DND-41 (cell line): ENCODE results near the gene ZFHX3.

Source experiments
- ATAC-seq: fragments of 200-7000 bp; cut with Tn5 transposase; 3 replicates; pipeline ENCODE4 v1.9.1; 2021; ENCODE audit warnings: low read depth; ENCODE audit not compliant: insufficient read depth
- DNase-seq: peaks from one replicate; pipeline ENCODE4 v3.0.0-alpha.2; 2020
- H2AFZ ChIP-seq: 2 replicates; pipeline ENCODE4 v1.6.0; 2012; ENCODE audit warnings: low read depth, low read length
- H3K27ac ChIP-seq: 2 replicates; pipeline ENCODE4 v1.5.1; 2012; ENCODE audit warnings: low read length, inconsistent platforms
- H3K27me3 ChIP-seq: fragments of 200-600 bp; sonication (generic); 2 replicates; pipeline ENCODE4 v1.6.0; 2012; ENCODE audit warnings: low read length, mild to moderate bottlenecking, inconsistent platforms; ENCODE audit not compliant: insufficient read depth, poor library complexity
- H3K36me3 ChIP-seq: 2 replicates; pipeline ENCODE4 v1.5.1; 2012; ENCODE audit warnings: low read length, inconsistent platforms; ENCODE audit not compliant: insufficient read depth
- H3K4me1 ChIP-seq: 2 replicates; pipeline ENCODE4 v1.5.1; 2012; ENCODE audit warnings: mild to moderate bottlenecking, low read length; ENCODE audit not compliant: insufficient read depth
- H3K4me2 ChIP-seq: 2 replicates; pipeline ENCODE4 v1.6.0; 2012; ENCODE audit warnings: mild to moderate bottlenecking, moderate library complexity, low read length, inconsistent platforms; ENCODE audit not compliant: insufficient read depth
- H3K4me3 ChIP-seq, 2 experiments: fragments of 200-600 bp in 1 of 2; shearing (Covaris generic) in 1 of 2; 2 replicates each; pipeline ENCODE4 v1.5.1; 2012 to 2016; ENCODE audit warnings: inconsistent platforms in 2 of 2, low read length in 2 of 2, mild to moderate bottlenecking in 2 of 2, low read depth in 1 of 2, moderate library complexity in 1 of 2
- H3K79me2 ChIP-seq: 2 replicates; pipeline ENCODE4 v1.6.0; 2012; ENCODE audit warnings: low read length, inconsistent platforms; ENCODE audit not compliant: insufficient read depth
- H3K9ac ChIP-seq: 2 replicates; pipeline ENCODE4 v1.6.0; 2012; ENCODE audit warnings: low read depth, mild to moderate bottlenecking, inconsistent platforms, low read length, moderate library complexity
- H3K9me3 ChIP-seq: 2 replicates; pipeline ENCODE4 v1.5.1; 2012; ENCODE audit warnings: low read length, moderate library complexity, mild to moderate bottlenecking, inconsistent platforms; ENCODE audit not compliant: insufficient read depth, severe bottlenecking
- H4K20me1 ChIP-seq: 2 replicates; pipeline ENCODE4 v1.6.0; 2012; ENCODE audit warnings: low read length; ENCODE audit not compliant: insufficient read depth
- EZH2 ChIP-seq: IDR thresholded peaks from 3 replicates; pipeline ENCODE4 v1.6.1; 2012; ENCODE audit warnings: borderline replicate concordance, low read depth, mild to moderate bottlenecking, moderate library complexity, low read length, inconsistent platforms; ENCODE audit not compliant: severe bottlenecking
- TF ChIP-seq, protein P1 (sequence below): IDR thresholded peaks from 2 replicates; pipeline ENCODE4 v1.5.1; 2012; ENCODE audit warnings: borderline replicate concordance, low read length, moderate library complexity, mild to moderate bottlenecking; ENCODE audit not compliant: poor library complexity, severe bottlenecking; ENCODE audit errors: extremely low read depth

Gene ZFHX3

DNA sequence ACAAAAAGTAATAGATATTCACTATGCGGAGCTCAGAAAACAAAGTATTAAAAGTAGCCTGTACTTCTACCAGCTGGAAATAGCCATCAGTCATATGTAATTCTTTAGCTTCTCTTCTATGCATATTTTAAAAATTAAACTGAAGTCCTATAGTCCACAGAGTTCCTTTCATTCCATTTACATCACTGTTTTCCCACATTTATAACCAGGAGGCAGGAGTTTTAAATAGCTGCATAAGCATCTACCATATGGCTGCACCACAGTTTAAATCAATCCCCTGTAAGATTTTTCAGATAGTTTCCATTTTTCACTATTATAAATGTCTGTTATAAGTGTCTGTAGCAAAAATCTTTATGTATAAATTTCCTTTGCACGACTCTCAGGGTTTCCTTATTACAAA is 45.1 kb downstream of the ZFHX3 start:
- H3K4me3 ChIP-seq, result no peak overlapping the region
- no peak overlapping the region for H3K27ac ChIP-seq
- TF ChIP-seq, protein P1, sequence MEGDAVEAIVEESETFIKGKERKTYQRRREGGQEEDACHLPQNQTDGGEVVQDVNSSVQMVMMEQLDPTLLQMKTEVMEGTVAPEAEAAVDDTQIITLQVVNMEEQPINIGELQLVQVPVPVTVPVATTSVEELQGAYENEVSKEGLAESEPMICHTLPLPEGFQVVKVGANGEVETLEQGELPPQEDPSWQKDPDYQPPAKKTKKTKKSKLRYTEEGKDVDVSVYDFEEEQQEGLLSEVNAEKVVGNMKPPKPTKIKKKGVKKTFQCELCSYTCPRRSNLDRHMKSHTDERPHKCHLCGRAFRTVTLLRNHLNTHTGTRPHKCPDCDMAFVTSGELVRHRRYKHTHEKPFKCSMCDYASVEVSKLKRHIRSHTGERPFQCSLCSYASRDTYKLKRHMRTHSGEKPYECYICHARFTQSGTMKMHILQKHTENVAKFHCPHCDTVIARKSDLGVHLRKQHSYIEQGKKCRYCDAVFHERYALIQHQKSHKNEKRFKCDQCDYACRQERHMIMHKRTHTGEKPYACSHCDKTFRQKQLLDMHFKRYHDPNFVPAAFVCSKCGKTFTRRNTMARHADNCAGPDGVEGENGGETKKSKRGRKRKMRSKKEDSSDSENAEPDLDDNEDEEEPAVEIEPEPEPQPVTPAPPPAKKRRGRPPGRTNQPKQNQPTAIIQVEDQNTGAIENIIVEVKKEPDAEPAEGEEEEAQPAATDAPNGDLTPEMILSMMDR, result no peak
- TF ChIP-seq EZH2, result no peak
- peaks cover 7% of the 10 kb centered on the region for H3K9me3 ChIP-seq
- no peak overlapping the region for H3K4me2 ChIP-seq
- 0 out of 2 replicates have a peak, but pooled peaks cover 6% of the 10 kb centered on the region for H4K20me1 ChIP-seq
- H3K9ac ChIP-seq, result no peak overlapping the region
- H2AFZ ChIP-seq, result no peak overlapping the region
- no peaks in the 10 kb centered on the region for H3K27me3 ChIP-seq
- ATAC-seq, result no peak
- H3K79me2 ChIP-seq, result no peaks in the 10 kb centered on the region
- H3K36me3 ChIP-seq, result no peaks in the 10 kb centered on the region
- no peak for DNase-seq
- no peaks in the 10 kb centered on the region for H3K4me1 ChIP-seq

DNA sequence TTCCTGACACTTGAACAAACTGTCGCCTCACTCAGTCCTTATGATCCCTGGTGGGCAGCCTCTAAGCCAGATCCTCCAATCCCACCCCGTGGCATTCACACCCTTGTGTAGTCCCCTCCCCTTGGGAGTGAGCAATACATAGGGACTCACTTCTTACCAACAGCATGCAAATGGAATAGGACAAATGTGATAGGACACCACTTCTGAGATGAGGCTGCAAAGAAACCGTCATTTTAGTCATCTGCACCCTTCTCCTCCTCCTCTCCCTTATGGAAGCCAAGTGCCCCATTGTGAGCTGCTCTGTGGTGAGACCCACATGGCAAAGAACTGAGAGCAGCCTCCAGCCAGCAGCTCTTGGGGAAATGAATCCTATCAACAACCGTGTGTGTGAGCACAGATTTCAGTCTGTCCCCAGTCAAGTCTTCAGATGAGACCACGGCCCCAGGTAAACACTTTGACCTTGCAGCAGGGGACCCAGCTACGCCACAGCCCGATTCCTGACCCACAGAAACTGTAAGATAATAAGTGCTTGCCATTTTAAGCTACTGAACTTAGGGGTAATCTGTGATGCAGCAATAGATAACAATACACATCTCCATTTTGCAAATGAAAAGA is 46.9 kb downstream of the ZFHX3 start:
- TF ChIP-seq, protein P1, result no peak
- no peak for TF ChIP-seq EZH2
- ATAC-seq (no peak), DNase-seq (no peak)
- Histone ChIP-seq H3K4me1 (no peaks in the 10 kb centered on the region), H2AFZ (no peak overlapping the region), H3K27ac (no peak overlapping the region), H3K36me3 (no peaks in the 10 kb centered on the region), H3K4me3 (no peak overlapping the region), H3K27me3 (no peaks in the 10 kb centered on the region), H3K9ac (no peak overlapping the region), H4K20me1 (peaks cover 6% of the 10 kb centered on the region; the same call in 1 of the 2 replicates), H3K79me2 (no peaks in the 10 kb centered on the region), H3K9me3 (peaks cover 7% of the 10 kb centered on the region), H3K4me2 (no peak overlapping the region)

DNA sequence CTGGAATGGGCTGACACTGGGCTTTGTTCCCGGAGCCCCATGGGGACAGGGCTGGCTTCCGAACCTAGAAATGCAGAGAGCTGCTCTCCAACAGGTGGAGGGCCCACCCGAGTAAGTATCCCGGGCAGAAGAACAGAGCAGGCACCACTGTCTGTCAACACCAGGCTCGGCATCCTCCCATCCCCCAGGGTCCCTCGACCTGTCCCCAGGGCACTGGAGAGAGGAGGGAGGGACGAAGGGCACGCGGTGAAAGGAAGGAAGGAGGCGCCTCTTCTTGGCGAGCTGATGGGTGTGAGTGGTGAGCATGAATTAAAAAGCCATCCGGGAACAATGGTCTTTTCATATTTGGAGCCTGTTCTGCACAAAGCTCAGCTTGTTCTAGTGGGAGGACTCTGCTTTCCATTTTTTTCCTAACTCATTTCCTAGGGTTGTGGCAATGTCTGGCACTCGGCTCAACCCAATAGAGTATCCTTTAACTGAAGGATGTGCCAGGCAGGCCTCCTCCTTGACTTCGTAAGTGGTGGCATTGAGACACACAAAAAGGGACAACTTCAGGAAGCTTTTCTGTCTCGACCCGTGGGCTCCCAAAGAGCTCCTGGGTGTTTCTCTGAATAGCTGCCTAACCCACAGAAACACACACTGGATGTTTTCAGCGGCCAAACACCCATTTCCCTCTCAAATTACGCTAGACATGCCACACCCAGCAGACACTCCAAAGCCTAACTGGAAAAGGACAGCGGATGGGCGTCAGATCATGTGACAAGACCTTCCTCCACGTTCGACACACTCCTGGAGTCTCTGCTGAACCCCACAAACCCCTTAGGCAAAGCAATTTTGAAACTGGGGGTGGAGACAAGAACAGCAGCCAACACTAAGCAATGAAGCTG is 47.7 kb downstream of the ZFHX3 start:
- no peak overlapping the region for H3K27ac ChIP-seq
- H3K9me3 ChIP-seq, result peaks cover 7% of the 10 kb centered on the region
- H3K36me3 ChIP-seq, result no peaks in the 10 kb centered on the region
- H3K79me2 ChIP-seq, result no peaks in the 10 kb centered on the region
- no peak overlapping the region for H3K9ac ChIP-seq
- no peak for DNase-seq
- H4K20me1 ChIP-seq, result peaks cover 6% of the 10 kb centered on the region; the same call in 1 of the 2 replicates
- TF ChIP-seq, protein P1, result no peak
- TF ChIP-seq EZH2, result no peak
- no peaks in the 10 kb centered on the region for H3K4me1 ChIP-seq
- H3K4me2 ChIP-seq, result no peak overlapping the region
- no peak overlapping the region for H2AFZ ChIP-seq
- no peak overlapping the region for H3K4me3 ChIP-seq
- no peak for ATAC-seq
- H3K27me3 ChIP-seq, result no peaks in the 10 kb centered on the region
